ENCODE results near the gene KANSL2. TPM values are rescaled to one million over a fixed set of nuclear protein-coding genes. Genes with fewer than 3 reads are reported as not detected.

The KANSL2 gene
- total and polyA plus RNA-seq, 9 of the 15 experiments (the other 6 are each of a cell fraction or from before 2014, with no cell fraction given), result 41.1 to 89.8 (median 55.4) TPM

MicroRNAs encoded within 50 kb of the gene (microRNA counts, 767-probe panel; counts per million panel counts)
- not detected for microRNA hsa-miR-1291

Small RNAs within 50 kb of the gene (microRNA-seq; reads per million reads assigned to microRNA genes)
- gene MIR1291 (ENCODE audit: borderline microRNAs expressed), result 0.36 reads per million

Small RNAs within 50 kb of the gene (small RNA-seq; reads per million reads assigned to genes)
- gene MIR1291 (not detected), gene SNORA2A (3.2 reads per million, percentile 88 among the genes with 10 or more reads in this experiment), gene SNORA2B (0.73 reads per million, percentile 44 among the genes with 10 or more reads in this experiment), gene SNORA2C (0.88 reads per million, percentile 53 among the genes with 10 or more reads in this experiment)

Other genes starting within 250 kb of the KANSL2 start
Only the 7 nearest of the 10 such genes appear.
- gene OR8S1, start 156.6 kb downstream of the KANSL2 start, total RNA-seq (2014; rRNA removed), result not detected in 2 replicates
- not detected in 2 replicates for gene OR8S1, start 156.6 kb downstream of the KANSL2 start, total RNA-seq (2014; rRNA removed; fragmentation: Illumina TruSeq; extraction: Trizol)
- not detected in 2 replicates for gene OR8S1, start 156.6 kb downstream of the KANSL2 start, total RNA-seq (2015; rRNA removed; fragmentation: Illumina TruSeq; extraction: Trizol)
- gene OR8S1, start 156.6 kb downstream of the KANSL2 start, total RNA-seq (2021), result not detected in 2 replicates
- gene OR8S1, start 156.6 kb downstream of the KANSL2 start, polyA plus RNA-seq (2011; rRNA removed), result not detected in 2 replicates
- not detected in 2 replicates for gene OR8S1, start 156.6 kb downstream of the KANSL2 start, polyA plus RNA-seq (2014; fragmentation: Illumina TruSeq; extraction: Trizol)
- gene OR8S1, start 156.6 kb downstream of the KANSL2 start, polyA plus RNA-seq (2014; fragmentation: Nextera tagmentation; extraction: Ambion mirVana), result not detected
- gene OR8S1, start 156.6 kb downstream of the KANSL2 start, polyA plus RNA-seq (2014; rRNA removed), result not detected in 2 replicates
- gene LALBA, start 112.2 kb downstream of the KANSL2 start, total RNA-seq (2014; rRNA removed), result not detected in 2 replicates
- not detected in 2 replicates for gene LALBA, start 112.2 kb downstream of the KANSL2 start, total RNA-seq (2014; rRNA removed; fragmentation: Illumina TruSeq; extraction: Trizol)
- gene LALBA, start 112.2 kb downstream of the KANSL2 start, total RNA-seq (2015; rRNA removed; fragmentation: Illumina TruSeq; extraction: Trizol), result not detected in 2 replicates
- not detected in 2 replicates for gene LALBA, start 112.2 kb downstream of the KANSL2 start, total RNA-seq (2021)
- gene LALBA, start 112.2 kb downstream of the KANSL2 start, polyA plus RNA-seq (2011; rRNA removed), result not detected in 2 replicates
- gene LALBA, start 112.2 kb downstream of the KANSL2 start, polyA plus RNA-seq (2014; fragmentation: Illumina TruSeq; extraction: Trizol), result 0.21 TPM in 1 of 2 replicates, not detected in the other
- not detected for gene LALBA, start 112.2 kb downstream of the KANSL2 start, polyA plus RNA-seq (2014; fragmentation: Nextera tagmentation; extraction: Ambion mirVana)
- gene LALBA, start 112.2 kb downstream of the KANSL2 start, polyA plus RNA-seq (2014; rRNA removed), result not detected in 2 replicates
- gene CCNT1, start 34.5 kb upstream of the KANSL2 start, total RNA-seq (2014; rRNA removed), result 17.1 and 24.0 TPM in 2 replicates
- 51.0 and 60.3 TPM in 2 replicates for gene CCNT1, start 34.5 kb upstream of the KANSL2 start, total RNA-seq (2014; rRNA removed; fragmentation: Illumina TruSeq; extraction: Trizol)
- gene CCNT1, start 34.5 kb upstream of the KANSL2 start, total RNA-seq (2015; rRNA removed; fragmentation: Illumina TruSeq; extraction: Trizol), result 37.6 and 39.0 TPM in 2 replicates
- gene CCNT1, start 34.5 kb upstream of the KANSL2 start, total RNA-seq (2021), result 52.4 and 53.9 TPM in 2 replicates
- 44.4 and 49.7 TPM in 2 replicates for gene CCNT1, start 34.5 kb upstream of the KANSL2 start, polyA plus RNA-seq (2011; rRNA removed)
- gene CCNT1, start 34.5 kb upstream of the KANSL2 start, polyA plus RNA-seq (2014; fragmentation: Illumina TruSeq; extraction: Trizol), result 27.1 and 33.4 TPM in 2 replicates
- 10 to 100 TPM in 1 of 2 experiments, 1 to 10 TPM in 1; 9.7 to 10.5 TPM for gene CCNT1, start 34.5 kb upstream of the KANSL2 start, polyA plus RNA-seq (2014; fragmentation: Nextera tagmentation; extraction: Ambion mirVana)
- 18.2 and 18.5 TPM in 2 replicates for gene CCNT1, start 34.5 kb upstream of the KANSL2 start, polyA plus RNA-seq (2014; rRNA removed)
- 0.33 and 0.41 TPM in 2 replicates for gene ADCY6, start 106.9 kb upstream of the KANSL2 start, total RNA-seq (2014; rRNA removed)
- gene ADCY6, start 106.9 kb upstream of the KANSL2 start, total RNA-seq (2014; rRNA removed; fragmentation: Illumina TruSeq; extraction: Trizol), result 0.19 and 0.33 TPM in 2 replicates
- gene ADCY6, start 106.9 kb upstream of the KANSL2 start, total RNA-seq (2015; rRNA removed; fragmentation: Illumina TruSeq; extraction: Trizol), result 0.34 and 0.54 TPM in 2 replicates
- gene ADCY6, start 106.9 kb upstream of the KANSL2 start, total RNA-seq (2021), result 0.87 and 1.0 TPM in 2 replicates
- 0.65 and 1.7 TPM in 2 replicates for gene ADCY6, start 106.9 kb upstream of the KANSL2 start, polyA plus RNA-seq (2011; rRNA removed)
- 0.59 and 0.89 TPM in 2 replicates for gene ADCY6, start 106.9 kb upstream of the KANSL2 start, polyA plus RNA-seq (2014; fragmentation: Illumina TruSeq; extraction: Trizol)
- under 1 TPM; 0.01 to 0.10 TPM for gene ADCY6, start 106.9 kb upstream of the KANSL2 start, polyA plus RNA-seq (2014; fragmentation: Nextera tagmentation; extraction: Ambion mirVana)
- 0.49 and 0.53 TPM in 2 replicates for gene ADCY6, start 106.9 kb upstream of the KANSL2 start, polyA plus RNA-seq (2014; rRNA removed)
- 1.5 and 1.7 TPM in 2 replicates for gene CACNB3, start 136.3 kb upstream of the KANSL2 start, total RNA-seq (2014; rRNA removed)
- gene CACNB3, start 136.3 kb upstream of the KANSL2 start, total RNA-seq (2014; rRNA removed; fragmentation: Illumina TruSeq; extraction: Trizol), result 1.2 and 1.3 TPM in 2 replicates
- 1.9 and 2.0 TPM in 2 replicates for gene CACNB3, start 136.3 kb upstream of the KANSL2 start, total RNA-seq (2015; rRNA removed; fragmentation: Illumina TruSeq; extraction: Trizol)
- 1.8 and 3.6 TPM in 2 replicates for gene CACNB3, start 136.3 kb upstream of the KANSL2 start, total RNA-seq (2021)
- 1.3 and 1.8 TPM in 2 replicates for gene CACNB3, start 136.3 kb upstream of the KANSL2 start, polyA plus RNA-seq (2011; rRNA removed)
- 1.6 and 1.7 TPM in 2 replicates for gene CACNB3, start 136.3 kb upstream of the KANSL2 start, polyA plus RNA-seq (2014; fragmentation: Illumina TruSeq; extraction: Trizol)
- gene CACNB3, start 136.3 kb upstream of the KANSL2 start, polyA plus RNA-seq (2014; fragmentation: Nextera tagmentation; extraction: Ambion mirVana), result under 1 TPM; 0.24 to 0.48 TPM
- 1.2 and 1.5 TPM in 2 replicates for gene CACNB3, start 136.3 kb upstream of the KANSL2 start, polyA plus RNA-seq (2014; rRNA removed)
- 104 and 118 TPM in 2 replicates for gene DDX23, start 169.9 kb upstream of the KANSL2 start, total RNA-seq (2014; rRNA removed)
- gene DDX23, start 169.9 kb upstream of the KANSL2 start, total RNA-seq (2014; rRNA removed; fragmentation: Illumina TruSeq; extraction: Trizol), result 100 and 107 TPM in 2 replicates
- gene DDX23, start 169.9 kb upstream of the KANSL2 start, total RNA-seq (2015; rRNA removed; fragmentation: Illumina TruSeq; extraction: Trizol), result 124 and 129 TPM in 2 replicates
- 97.9 and 116 TPM in 2 replicates for gene DDX23, start 169.9 kb upstream of the KANSL2 start, total RNA-seq (2021)
- 89.3 and 99.5 TPM in 2 replicates for gene DDX23, start 169.9 kb upstream of the KANSL2 start, polyA plus RNA-seq (2011; rRNA removed)
- 108 and 138 TPM in 2 replicates for gene DDX23, start 169.9 kb upstream of the KANSL2 start, polyA plus RNA-seq (2014; fragmentation: Illumina TruSeq; extraction: Trizol)
- gene DDX23, start 169.9 kb upstream of the KANSL2 start, polyA plus RNA-seq (2014; fragmentation: Nextera tagmentation; extraction: Ambion mirVana), result 10 to 100 TPM; 32.4 to 65.9 TPM
- gene DDX23, start 169.9 kb upstream of the KANSL2 start, polyA plus RNA-seq (2014; rRNA removed), result 87.0 and 94.0 TPM in 2 replicates
- 0.33 and 0.73 TPM in 2 replicates for gene RND1, start 183.6 kb upstream of the KANSL2 start, total RNA-seq (2014; rRNA removed)
- gene RND1, start 183.6 kb upstream of the KANSL2 start, total RNA-seq (2014; rRNA removed; fragmentation: Illumina TruSeq; extraction: Trizol), result 0.06 and 0.22 TPM in 2 replicates
- 0.18 and 0.23 TPM in 2 replicates for gene RND1, start 183.6 kb upstream of the KANSL2 start, total RNA-seq (2015; rRNA removed; fragmentation: Illumina TruSeq; extraction: Trizol)
- gene RND1, start 183.6 kb upstream of the KANSL2 start, total RNA-seq (2021), result 0.36 and 0.78 TPM in 2 replicates
- 0.56 and 0.58 TPM in 2 replicates for gene RND1, start 183.6 kb upstream of the KANSL2 start, polyA plus RNA-seq (2011; rRNA removed)
- gene RND1, start 183.6 kb upstream of the KANSL2 start, polyA plus RNA-seq (2014; fragmentation: Illumina TruSeq; extraction: Trizol), result 0.48 and 0.58 TPM in 2 replicates
- gene RND1, start 183.6 kb upstream of the KANSL2 start, polyA plus RNA-seq (2014; fragmentation: Nextera tagmentation; extraction: Ambion mirVana), result not detected
- gene RND1, start 183.6 kb upstream of the KANSL2 start, polyA plus RNA-seq (2014; rRNA removed), result 0.60 TPM in 1 of 2 replicates, not detected in the other

Measured in K562 (cell line).